ENCODE measurements around the gene CCNJ. TPM values are rescaled to one million over a fixed set of nuclear protein-coding genes. Genes with fewer than 3 reads are reported as not detected.

The CCNJ gene
- total and polyA plus RNA-seq, 9 of the 15 experiments (the other 6 are each of a cell fraction or from before 2014, with no cell fraction given), result 0.69 to 15.7 (median 9.2) TPM

DNA sequence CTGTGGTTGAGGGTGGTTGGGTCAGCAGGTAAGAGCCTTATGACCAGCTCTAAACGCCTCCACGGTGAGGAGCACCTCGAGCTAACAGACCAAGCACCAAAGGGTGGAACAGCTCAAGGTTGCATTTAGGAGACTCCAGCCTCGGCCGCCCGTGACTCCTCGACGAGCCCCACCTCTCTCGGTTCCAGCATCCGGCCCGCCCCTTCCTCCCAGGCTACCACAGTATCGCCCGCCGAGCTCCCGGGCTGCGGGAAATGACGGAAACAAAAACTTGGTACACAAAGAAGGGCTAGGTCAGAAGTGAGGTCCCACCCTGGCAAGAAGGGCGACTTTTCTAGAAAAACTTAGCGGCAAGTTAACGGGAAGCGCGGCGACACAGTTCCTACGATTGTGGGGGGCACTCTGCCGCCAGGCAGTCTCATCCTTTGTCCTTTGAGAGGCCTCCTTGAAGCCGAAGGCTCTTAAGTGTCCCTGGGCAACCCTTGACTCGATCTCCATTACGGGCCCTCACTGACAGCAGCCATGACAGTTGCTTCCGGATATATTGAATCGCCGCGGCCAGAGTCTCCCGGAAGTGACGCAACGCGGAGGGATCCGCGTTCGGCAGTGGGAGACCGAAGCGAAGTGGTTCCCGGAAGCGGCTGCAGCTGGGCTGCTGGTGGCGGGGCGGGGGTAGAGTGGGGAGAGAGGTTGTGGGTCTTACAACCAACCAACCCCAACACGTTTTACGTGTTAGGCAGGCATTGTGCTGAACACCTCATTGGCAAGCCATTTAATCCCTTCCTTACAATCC lies 46.5 kb downstream of the CCNJ start (continued):
- TF ChIP-seq GTF2B (IDR thresholded peaks at IDR 0.05; ENCODE audit: extremely low read depth, insufficient read length), result no peak
- no peak for TF ChIP-seq ZNF551 (CRISPR knock-in tag; IDR thresholded peaks at IDR 0.05)
- no peak for TF ChIP-seq RBM34 (IDR thresholded peaks at IDR 0.05; ENCODE audit: borderline replicate concordance, insufficient read depth, low read length)
- TF ChIP-seq HDAC2 (IDR thresholded peaks at IDR 0.05), result no peak
- no peak for TF ChIP-seq PREB (CRISPR knock-in tag; IDR thresholded peaks at IDR 0.05)
- TF ChIP-seq TAF7 (tag; IDR thresholded peaks at IDR 0.05), result peak; percentile 93
- no peak for TF ChIP-seq CSDE1 (IDR thresholded peaks at IDR 0.05)
- 0 out of 2 replicates have a peak, but pooled peaks have one; percentile 35 for TF ChIP-seq DMBX1 (CRISPR knock-in tag; IDR thresholded peaks at IDR 0.05; ENCODE audit: borderline replicate concordance)
- no peak for TF ChIP-seq SRSF1 (IDR thresholded peaks at IDR 0.05; ENCODE audit: low read depth, low read length)
- TF ChIP-seq HNRNPLL (IDR thresholded peaks at IDR 0.05; ENCODE audit: low read depth, low read length, poor library complexity, severe bottlenecking), result peak; percentile 48
- no peak for TF ChIP-seq RBM25 (IDR thresholded peaks at IDR 0.05; ENCODE audit: low read depth, low read length, severe bottlenecking)
- no peak; the same call in 1 of the 2 replicates for TF ChIP-seq PML (IDR thresholded peaks at IDR 0.05; ENCODE audit: low read length)
- TF ChIP-seq, protein P1, sequence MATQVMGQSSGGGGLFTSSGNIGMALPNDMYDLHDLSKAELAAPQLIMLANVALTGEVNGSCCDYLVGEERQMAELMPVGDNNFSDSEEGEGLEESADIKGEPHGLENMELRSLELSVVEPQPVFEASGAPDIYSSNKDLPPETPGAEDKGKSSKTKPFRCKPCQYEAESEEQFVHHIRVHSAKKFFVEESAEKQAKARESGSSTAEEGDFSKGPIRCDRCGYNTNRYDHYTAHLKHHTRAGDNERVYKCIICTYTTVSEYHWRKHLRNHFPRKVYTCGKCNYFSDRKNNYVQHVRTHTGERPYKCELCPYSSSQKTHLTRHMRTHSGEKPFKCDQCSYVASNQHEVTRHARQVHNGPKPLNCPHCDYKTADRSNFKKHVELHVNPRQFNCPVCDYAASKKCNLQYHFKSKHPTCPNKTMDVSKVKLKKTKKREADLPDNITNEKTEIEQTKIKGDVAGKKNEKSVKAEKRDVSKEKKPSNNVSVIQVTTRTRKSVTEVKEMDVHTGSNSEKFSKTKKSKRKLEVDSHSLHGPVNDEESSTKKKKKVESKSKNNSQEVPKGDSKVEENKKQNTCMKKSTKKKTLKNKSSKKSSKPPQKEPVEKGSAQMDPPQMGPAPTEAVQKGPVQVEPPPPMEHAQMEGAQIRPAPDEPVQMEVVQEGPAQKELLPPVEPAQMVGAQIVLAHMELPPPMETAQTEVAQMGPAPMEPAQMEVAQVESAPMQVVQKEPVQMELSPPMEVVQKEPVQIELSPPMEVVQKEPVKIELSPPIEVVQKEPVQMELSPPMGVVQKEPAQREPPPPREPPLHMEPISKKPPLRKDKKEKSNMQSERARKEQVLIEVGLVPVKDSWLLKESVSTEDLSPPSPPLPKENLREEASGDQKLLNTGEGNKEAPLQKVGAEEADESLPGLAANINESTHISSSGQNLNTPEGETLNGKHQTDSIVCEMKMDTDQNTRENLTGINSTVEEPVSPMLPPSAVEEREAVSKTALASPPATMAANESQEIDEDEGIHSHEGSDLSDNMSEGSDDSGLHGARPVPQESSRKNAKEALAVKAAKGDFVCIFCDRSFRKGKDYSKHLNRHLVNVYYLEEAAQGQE (IDR thresholded peaks at IDR 0.05; ENCODE audit: borderline replicate concordance), result peak; percentile 35
- TF ChIP-seq, protein P1 (CRISPR knock-in tag; IDR thresholded peaks at IDR 0.05; ENCODE audit: low read depth), result no peak
- TF ChIP-seq ZNF134 (CRISPR knock-in tag; conservative IDR thresholded peaks at IDR 0.05), result no peak
- TF ChIP-seq RUNX1 (IDR thresholded peaks at IDR 0.05; ENCODE audit: low read depth), result no peak
- TF ChIP-seq NCOA6 (IDR thresholded peaks at IDR 0.05), result no peak
- TF ChIP-seq SP2 (IDR thresholded peaks at IDR 0.05; ENCODE audit: extremely low read depth, low read depth, low read length, poor library complexity, severe bottlenecking), result no peak
- TF ChIP-seq TEAD2 (tag; IDR thresholded peaks at IDR 0.05), result no peak

All from K562 (cell line).